HepG2 (cell line): ENCODE results near the gene GSC2. TPM values are rescaled to one million over a fixed set of nuclear protein-coding genes. Genes with fewer than 3 reads are reported as not detected.
A peak's percentile ranks its signal among the peaks of the same experiment; 100 is the strongest.

Experiments used
- ATAC-seq: fragments of 200-7000 bp; cut with Tn5 transposase; 3 replicates; pipeline ENCODE4 v1.9.1; 2020; ENCODE audit warnings: mild to moderate bottlenecking, moderate library complexity
- BruUV-seq: library from RNA; stranded (reverse); fragments of 400-500 nt; replicated peaks from 2 replicates; lab custom pipeline; 2021; lab: Mats Ljungman, UMichigan
- CTCF ChIA-PET: fragments of 300-600 bp; formaldehyde crosslinking; extraction: SDS; loops from one replicate; lab custom pipeline; 2021; ENCODE audit warnings: low total read pairs, inconsistent platforms, low intra/inter-chr PET ratio; lab: Yijun Ruan, JAX
- POLR2A ChIA-PET: fragments of 350-600 bp; sonication (Branson Sonifier 250); formaldehyde crosslinking; loops from one replicate; lab custom pipeline; 2020; ENCODE audit warnings: antibody characterized with exemption, inconsistent platforms; lab: Yijun Ruan, JAX
- DNase-seq: peaks from one replicate; pipeline ENCODE4 v3.0.0-alpha.2; 2015; ENCODE audit warnings: low spot score
- FAIRE-seq: peaks from 3 replicates; lab custom pipeline; 2011; peaks lifted over from hg19 to GRCh38; lab: Jason Lieb, UNC
- H2AFZ ChIP-seq: one replicate; pipeline ENCODE4 v1.6.1; 2011; ENCODE audit warnings: low read length, inconsistent platforms
- H3K27ac ChIP-seq: fragments of 300-600 bp; 3 replicates; pipeline ENCODE4 v1.8.0; 2011; ENCODE audit warnings: mixed run types, mild to moderate bottlenecking, mixed read lengths, low read length, inconsistent platforms; ENCODE audit not compliant: insufficient read depth; ENCODE audit errors: extremely low read length
- H3K27me3 ChIP-seq, 2 experiments: fragments of 200-600 bp in 1 of 2; 2 replicates in 1 of 2; 3 replicates in 1 of 2; pipeline versions ENCODE4 v1.6.0 to v1.8.0; 2011; ENCODE audit warnings: low read length in 2 of 2, mild to moderate bottlenecking in 2 of 2, moderate library complexity in 2 of 2, inconsistent platforms in 1 of 2; ENCODE audit not compliant: insufficient read depth in 2 of 2, control insufficient read depth in 1 of 2
- H3K36me3 ChIP-seq, 2 experiments: fragments of 200-600 bp in 1 of 2; replicated peaks in 1 of 2; 2 replicates in 1 of 2; 3 replicates in 1 of 2; pipeline versions ENCODE4 v1.5.1 to v1.8.0; 2011; ENCODE audit warnings: low read length in 2 of 2, inconsistent platforms in 1 of 2; ENCODE audit not compliant: insufficient read depth in 2 of 2, control insufficient read depth in 1 of 2
- H3K4me1 ChIP-seq: 2 replicates; pipeline ENCODE4 v1.5.1; 2012; ENCODE audit warnings: low read length, inconsistent platforms; ENCODE audit not compliant: insufficient read depth
- H3K4me2 ChIP-seq: 2 replicates; pipeline ENCODE4 v1.6.0; 2011; ENCODE audit warnings: low read depth, low read length, inconsistent platforms
- H3K4me3 ChIP-seq, 3 experiments: fragments of 200-600 bp in 1 of 3; sonication (generic), shearing (Covaris generic) in 1 of 3; replicated peaks in 1 of 3; 2 replicates each; pipeline ENCODE4 v1.5.1; 2011 to 2016; ENCODE audit warnings: low read length in 3 of 3, inconsistent platforms in 2 of 3, low read depth in 2 of 3, mild to moderate bottlenecking in 2 of 3, control low read depth in 1 of 3, mixed read lengths in 1 of 3; ENCODE audit not compliant: insufficient read depth in 1 of 3
- H3K79me2 ChIP-seq: one replicate; pipeline ENCODE4 v1.6.1; 2011; ENCODE audit warnings: low read length, inconsistent platforms; ENCODE audit not compliant: insufficient read depth
- H3K9ac ChIP-seq: 2 replicates; pipeline ENCODE4 v1.6.0; 2011; ENCODE audit warnings: mild to moderate bottlenecking, low read depth, low read length, inconsistent platforms; ENCODE audit not compliant: insufficient read depth
- H3K9me3 ChIP-seq: 2 replicates; pipeline ENCODE4 v1.5.1; 2012; ENCODE audit warnings: mild to moderate bottlenecking, low read length
- H4K20me1 ChIP-seq: 2 replicates; pipeline ENCODE4 v1.6.0; 2011; ENCODE audit warnings: inconsistent platforms, mild to moderate bottlenecking, low read length, moderate library complexity; ENCODE audit not compliant: insufficient read depth
- ERF ChIP-seq: IDR thresholded peaks from 2 replicates; pipeline ENCODE4 v1.6.1; 2018; ENCODE audit warnings: missing biosample characterization, missing genetic modification reagents
- FOXA3 ChIP-seq: IDR thresholded peaks from 2 replicates; pipeline ENCODE4 v1.6.1; 2016; ENCODE audit warnings: missing genetic modification reagents, missing compliant biosample characterization
- POLR2AphosphoS2 ChIP-seq: IDR thresholded peaks from 2 replicates; pipeline ENCODE4 v1.6.1; 2011; ENCODE audit warnings: low read depth, low read length, improper control_type of control experiment
- ZBED4 ChIP-seq: sonication (generic); formaldehyde crosslinking; IDR thresholded peaks from 2 replicates; pipeline ENCODE4 v1.4.0; 2020; ENCODE audit warnings: missing genetic modification reagents, borderline replicate concordance
- ZFX ChIP-seq: sonication (generic); formaldehyde crosslinking; IDR thresholded peaks from 2 replicates; pipeline ENCODE4 v1.4.0; 2020; ENCODE audit warnings: mild to moderate bottlenecking, low read depth, missing genetic modification reagents, moderate library complexity
- ZNF318 ChIP-seq: sonication (generic); formaldehyde crosslinking; IDR thresholded peaks from 2 replicates; pipeline ENCODE4 v1.4.0; 2020; ENCODE audit warnings: mild to moderate bottlenecking, missing genetic modification reagents
- ZNF589 ChIP-seq: sonication (generic); formaldehyde crosslinking; conservative IDR thresholded peaks from 2 replicates; pipeline ENCODE4 v1.8.0; 2022; ENCODE audit warnings: mild to moderate bottlenecking, moderate library complexity, missing genetic modification reagents
- ZSCAN25 ChIP-seq: sonication (generic); formaldehyde crosslinking; IDR thresholded peaks from 2 replicates; pipeline ENCODE4 v1.8.0; 2022; ENCODE audit warnings: mild to moderate bottlenecking, missing genetic modification reagents
- WGBS: methylation state at CpG from one replicate; pipeline ENCODE4 v1.1.6; 2017; ENCODE audit warnings: low lambda C conversion rate; 5-methylcytosine and 5-hydroxymethylcytosine counted together
- in situ Hi-C: cut with HindIII; loops from 2 replicates; pipeline ENCODE4 v1.10.0; 2017; ENCODE audit warnings: low pct_unique_long_range_greater_than_20kb; ENCODE audit not compliant: extremely low pct_ligation_motif_present
- intact Hi-C: fragments of 100-400 bp; cut with micrococcal nuclease; formaldehyde crosslinking; loops from one replicate; pipeline ENCODE4 v1.10.0; 2022; ENCODE audit not compliant: unreplicated experiment
- polyA plus RNA-seq, 8 experiments: library from polyadenylated mRNA; depleted of rRNA in 3 of 8; stranded (reverse) in 7 of 8; unstranded in 1 of 8; fragments of >200 nt; fragmentation: Illumina TruSeq in 4 of 8; extraction: Trizol in 4 of 8; gene quantifications; 2 replicates each; pipeline versions ENCODE4 v1.2.1 to v1.2.3, GENCODE V29; 2011 to 2016; ENCODE audit warnings: low read depth in 4 of 8, missing spikeins in 1 of 8, mixed read lengths in 1 of 8; ENCODE audit not compliant: insufficient read depth in 1 of 8
- total RNA-seq, 5 experiments: library from RNA; depleted of rRNA; stranded (reverse); fragments of >200 nt; fragmentation: Illumina TruSeq; extraction: Trizol; gene quantifications; 2 replicates each; pipeline ENCODE4 v1.2.3, GENCODE V29; 2016; ENCODE audit warnings: low read depth in 1 of 5

GSC2 gene
- total and polyA plus RNA-seq, 2 of the 13 experiments (the other 11 are each of a cell fraction or from before 2014, with no cell fraction given): not detected

- POLR2A ChIA-PET: no interaction called here
- Histone ChIP-seq H3K4me1 (peaks cover 65% of the 10 kb centered on the region), H3K4me3 (no peak overlapping the region), H2AFZ (no peak overlapping the region), H3K79me2 (peaks cover 41% of the 10 kb centered on the region), H3K9me3 (no peaks in the 10 kb centered on the region), H4K20me1 (peaks cover 29% of the 10 kb centered on the region), H3K4me2 (no peak overlapping the region; the same call in 1 of the 2 replicates), H3K27me3 (no peaks in the 10 kb centered on the region; a peak in 1 of 5 replicates), H3K27ac (peak overlapping the region; percentile 80), H3K36me3 (peaks cover 3 to 15% of the 10 kb centered on the region in 2 experiments; a peak in 3 of 5 replicates), H3K9ac (no peak overlapping the region)
- in situ Hi-C loops (no loop called here), intact Hi-C loops (loop anchor here (5.0 kb wide), 1 partner anchor 257 kb away; the partner anchor contains the start of genes HIRA and MRPL40)
- FAIRE-seq (no peak), DNase-seq (no peak), ATAC-seq (no peak)
- WGBS: 87% methylated on average over 3 of the region's 21 CpGs
- no TSS peak for BruUV-seq
- CTCF ChIA-PET: no interaction called here
- TF ChIP-seq ZNF589 (CRISPR knock-in tag) (0 out of 2 replicates have a peak, but pooled peaks have one; percentile 47), FOXA3 (CRISPR knock-in tag) (no peak), ZBED4 (CRISPR knock-in tag) (no peak), ERF (CRISPR knock-in tag) (no peak), ZNF318 (CRISPR knock-in tag) (no peak), ZFX (peak; percentile 42; the same call in 1 of the 2 replicates), ZSCAN25 (CRISPR knock-in tag) (0 out of 2 replicates have a peak, but pooled peaks have one; percentile 39), POLR2AphosphoS2 (peak; percentile 57; the same call in 1 of the 2 replicates)
These were observed 25.6 kb upstream of the GSC2 start for GRCh38 chr22:19175602-19176174.
